ENCODE results near the gene PTEN. TPM values are rescaled to one million over a fixed set of nuclear protein-coding genes. Genes with fewer than 3 reads are reported as not detected.

PTEN gene
- total RNA-seq (75.3 and 76.9 TPM in 2 replicates), polyA plus RNA-seq (6.7 and 8.0 TPM in 2 replicates), polyA minus RNA-seq (50.5 and 53.5 TPM in 2 replicates), Bru-seq, nascent RNA (percentile 96 among the genes with signal in this experiment), BruChase-seq, experiment 1, labeled RNA remaining after a 6-hour chase (percentile 90 among the genes with signal in this experiment), BruChase-seq, experiment 2, labeled RNA remaining after a 2-hour chase (percentile 88 among the genes with signal in this experiment)
- 19.3 and 21.5 TPM in 2 replicates for polyA plus RNA-seq (2011; cell fraction: cytosol; rRNA removed)
- polyA plus RNA-seq (2011; cell fraction: nucleus; rRNA removed): 30.8 and 38.3 TPM in 2 replicates
- polyA plus RNA-seq (2012): 54.9 and 57.4 TPM in 2 replicates
- polyA minus RNA-seq (2011; cell fraction: cytosol; rRNA and poly(A)+ RNA removed): 181 TPM
- 132 and 167 TPM in 2 replicates for polyA minus RNA-seq (2011; cell fraction: nucleus; rRNA and poly(A)+ RNA removed)
- long read RNA-seq, full-length matches to known transcripts: 128 of 142 reads
- long read RNA-seq, partial matches to known transcripts: 6 of 142 reads
- long read RNA-seq, other reads (novel, unspliced or antisense): 8 of 142 reads

DNA sequence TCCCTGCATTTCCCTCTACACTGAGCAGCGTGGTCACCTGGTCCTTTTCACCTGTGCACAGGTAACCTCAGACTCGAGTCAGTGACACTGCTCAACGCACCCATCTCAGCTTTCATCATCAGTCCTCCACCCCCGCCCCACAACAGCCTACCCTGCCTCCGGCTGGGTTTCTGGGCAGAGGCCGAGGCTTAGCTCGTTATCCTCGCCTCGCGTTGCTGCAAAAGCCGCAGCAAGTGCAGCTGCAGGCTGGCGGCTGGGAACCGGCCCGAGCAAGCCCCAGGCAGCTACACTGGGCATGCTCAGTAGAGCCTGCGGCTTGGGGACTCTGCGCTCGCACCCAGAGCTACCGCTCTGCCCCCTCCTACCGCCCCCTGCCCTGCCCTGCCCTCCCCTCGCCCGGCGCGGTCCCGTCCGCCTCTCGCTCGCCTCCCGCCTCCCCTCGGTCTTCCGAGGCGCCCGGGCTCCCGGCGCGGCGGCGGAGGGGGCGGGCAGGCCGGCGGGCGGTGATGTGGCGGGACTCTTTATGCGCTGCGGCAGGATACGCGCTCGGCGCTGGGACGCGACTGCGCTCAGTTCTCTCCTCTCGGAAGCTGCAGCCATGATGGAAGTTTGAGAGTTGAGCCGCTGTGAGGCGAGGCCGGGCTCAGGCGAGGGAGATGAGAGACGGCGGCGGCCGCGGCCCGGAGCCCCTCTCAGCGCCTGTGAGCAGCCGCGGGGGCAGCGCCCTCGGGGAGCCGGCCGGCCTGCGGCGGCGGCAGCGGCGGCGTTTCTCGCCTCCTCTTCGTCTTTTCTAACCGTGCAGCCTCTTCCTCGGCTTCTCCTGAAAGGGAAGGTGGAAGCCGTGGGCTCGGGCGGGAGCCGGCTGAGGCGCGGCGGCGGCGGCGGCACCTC lies at the start of gene PTEN, which contains the start of gene KLLN:
Gene PTEN, plus strand, starts transcription at position 573 of the 891 bp plus-strand sequence. CDS start 845 bp downstream, outside the sequence.
Gene KLLN, minus strand, starts transcription at position 481 of the 891 bp plus-strand sequence. CDS start 1,046 bp downstream, outside the sequence.
- BruUV-seq (replicated peaks): no TSS peak
- FAIRE-seq: peak; percentile 38
- peaks cover 15% of the 10 kb centered on the region for H3K4me1 ChIP-seq (ENCODE audit: control insufficient read depth, extremely low read depth, insufficient read depth, low read length)
- ChIA-PET POLR2A (interaction anchor here (1.5 to 4.0 kb wide), 3 partner anchors 55 to 526 kb away, joined by 3 to 17 read pairs (median 5); no protein-coding TSS in a partner anchor), CTCF (interaction anchor here (1.1 to 10.2 kb wide), 9 partner anchors 11 to 690 kb away, joined by 3 to 178 read pairs (median 4); partner anchors contain the start of gene ATAD1)
- peak within 1 kb of the TSS; percentile 6 for H3K27ac ChIP-seq (ENCODE audit: insufficient read depth, low read depth, low read length)
- H3K79me2 ChIP-seq (ENCODE audit: control insufficient read depth, insufficient read depth, low read length): peaks cover 43% of the 10 kb centered on the region
- H3K9me3 ChIP-seq (replicated peaks; ENCODE audit: control insufficient read depth, insufficient read depth, low read length): no peaks in the 10 kb centered on the region
- intact Hi-C loops (cut with micrococcal nuclease) (loop anchor here (1.0 to 10.0 kb wide), 5 partner anchors 64 to 381 kb away; no protein-coding TSS in a partner anchor), dilution Hi-C loops (cut with MboI; ENCODE audit: extremely low pct_ligation_motif_present, low sequenced_read_pairs) (loop anchor here (25.0 kb wide), 1 partner anchor 699 kb away; no protein-coding TSS in a partner anchor)
- no peaks in the 10 kb centered on the region for H3K36me3 ChIP-seq (ENCODE audit: control insufficient read depth in 2 of 2, extremely low read depth in 1 of 2, insufficient read depth in 2 of 2, low read length in 2 of 2)
- peak; percentile 89 for DNase-seq (ENCODE audit: low read depth, low spot score)
- H3K4me3 ChIP-seq (replicated peaks in 1 of 3; ENCODE audit: insufficient read depth in 1 of 3, low read depth in 1 of 3, low read length in 3 of 3): peak within 1 kb of the TSS; percentile 50 to 99 (median 93)
- TF ChIP-seq POLR2A (IDR thresholded peaks at IDR 0.05; ENCODE audit: low read depth, low read length) (peak; percentile 67), FOS (IDR thresholded peaks at IDR 0.05; ENCODE audit: borderline replicate concordance, insufficient read depth, low read length) (no peak), POLR2AphosphoS5 (IDR thresholded peaks at IDR 0.05; ENCODE audit: insufficient read depth, low read depth, low read length) (peak; percentile 93), CTCF (IDR thresholded peaks at IDR 0.05; ENCODE audit: extremely low read depth in 1 of 2, insufficient read depth in 1 of 2, low read depth in 1 of 2, low read length in 2 of 2) (no peak)
- no peaks in the 10 kb centered on the region for H3K9me1 ChIP-seq (replicated peaks; ENCODE audit: control insufficient read depth, extremely low read depth, insufficient read depth, low read length)
- H2AFZ ChIP-seq (ENCODE audit: low read depth, low read length): peak within 1 kb of the TSS; percentile 86
- peak within 1 kb of the TSS; percentile 86 for H3K9ac ChIP-seq (replicated peaks; ENCODE audit: extremely low read depth, insufficient read depth, low read length)
- H3K27me3 ChIP-seq (ENCODE audit: control insufficient read depth in 2 of 2, insufficient read depth in 2 of 2, low read length in 2 of 2): no peaks in the 10 kb centered on the region
- H4K20me1 ChIP-seq (replicated peaks; ENCODE audit: control insufficient read depth, extremely low read depth, insufficient read depth, low read length): peaks cover 3% of the 10 kb centered on the region
- H3K4me2 ChIP-seq (ENCODE audit: insufficient read depth, low read length): peak within 1 kb of the TSS; percentile 99
